Osteocyte (in vitro differentiated cells): ENCODE data around the gene ATP8A2. TPM values are rescaled to one million over a fixed set of nuclear protein-coding genes. Genes with fewer than 3 reads are reported as not detected.
A peak's percentile ranks its signal among the peaks of the same experiment; 100 is the strongest.
"Not testable (repeated sequence)": the region's sequence is repeated elsewhere in the genome, so short reads cannot be mapped to it uniquely, and the experiment has no call there.

Experiments
- DNase-seq: peaks from one replicate; pipeline ENCODE4 v3.0.0; 2021; ENCODE audit warnings: mixed read lengths; ENCODE audit not compliant: unreplicated experiment; ENCODE audit errors: extremely low spot score
- H3K27ac Mint-ChIP-seq: one replicate; pipeline ENCODE4 v1.8.0; 2021; ENCODE audit warnings: mild to moderate bottlenecking, mixed read lengths; ENCODE audit not compliant: unreplicated experiment
- H3K27me3 Mint-ChIP-seq: one replicate; pipeline ENCODE4 v1.8.0; 2021; ENCODE audit warnings: mixed read lengths; ENCODE audit not compliant: unreplicated experiment
- H3K36me3 Mint-ChIP-seq: one replicate; pipeline ENCODE4 v1.8.0; 2021; ENCODE audit warnings: mixed read lengths; ENCODE audit not compliant: unreplicated experiment
- H3K4me1 Mint-ChIP-seq: one replicate; pipeline ENCODE4 v1.8.0; 2021; ENCODE audit warnings: mixed read lengths; ENCODE audit not compliant: unreplicated experiment
- H3K4me3 Mint-ChIP-seq: one replicate; pipeline ENCODE4 v1.8.0; 2021; ENCODE audit warnings: mild to moderate bottlenecking, moderate library complexity, mixed read lengths; ENCODE audit not compliant: unreplicated experiment
- H3K9me3 Mint-ChIP-seq: one replicate; pipeline ENCODE4 v1.8.0; 2021; ENCODE audit warnings: mixed read lengths; ENCODE audit not compliant: unreplicated experiment
- CTCF ChIP-seq: fragments of 200-600 bp; sonication (generic); IDR thresholded peaks from 2 replicates; pipeline ENCODE4 v1.5.0; 2021; ENCODE audit warnings: antibody characterized with exemption, mild to moderate bottlenecking, moderate library complexity
- total RNA-seq: library from RNA; stranded (reverse); gene quantifications from 2 replicates; pipeline ENCODE4 v1.2.1, GENCODE V29; 2021

ATP8A2 gene
- total RNA-seq, 1 donor from 2014 or later = 1.1 TPM

GRCh38 chr13:25821776-25822175 lies 450.0 kb downstream of the ATP8A2 start:
- Mint-ChIP-seq H3K4me3 (no peak overlapping the region), H3K9me3 (peaks cover 8% of the 10 kb centered on the region), H3K4me1 (peaks cover 11% of the 10 kb centered on the region), H3K27me3 (no peaks in the 10 kb centered on the region), H3K27ac (no peak overlapping the region), H3K36me3 (peaks cover 4% of the 10 kb centered on the region)
- TF ChIP-seq CTCF = no peak
- no peak for DNase-seq

- H3K27me3 Mint-ChIP-seq, H3K9me3 Mint-ChIP-seq, H3K4me3 Mint-ChIP-seq, DNase-seq, H3K36me3 Mint-ChIP-seq, H3K27ac Mint-ChIP-seq: not testable (repeated sequence)
- peaks cover 23% of the 10 kb centered on the region for H3K4me1 Mint-ChIP-seq
These were observed 455.4 kb downstream of the ATP8A2 start for GRCh38 chr13:25827221-25827620.

GRCh38 chr13:25827831-25828465 lies 456.2 kb downstream of the ATP8A2 start:
- H3K4me1 Mint-ChIP-seq = peaks cover 23% of the 10 kb centered on the region
- H3K27ac Mint-ChIP-seq = peak overlapping the region; percentile 60
- no peak overlapping the region for H3K4me3 Mint-ChIP-seq
- no peak for TF ChIP-seq CTCF
- H3K36me3 Mint-ChIP-seq = peaks cover 2% of the 10 kb centered on the region
- peaks cover 8% of the 10 kb centered on the region for H3K9me3 Mint-ChIP-seq
- DNase-seq = no peak
- no peaks in the 10 kb centered on the region for H3K27me3 Mint-ChIP-seq

GRCh38 chr13:25833761-25834160 lies 462.0 kb downstream of the ATP8A2 start:
- TF ChIP-seq CTCF = no peak
- H3K4me3 Mint-ChIP-seq = no peak overlapping the region
- H3K27me3 Mint-ChIP-seq = no peaks in the 10 kb centered on the region
- H3K4me1 Mint-ChIP-seq = peaks cover 5% of the 10 kb centered on the region
- DNase-seq = no peak
- H3K36me3 Mint-ChIP-seq = no peaks in the 10 kb centered on the region
- no peak overlapping the region for H3K27ac Mint-ChIP-seq
- H3K9me3 Mint-ChIP-seq = no peaks in the 10 kb centered on the region

- Mint-ChIP-seq H3K4me3 (no peak overlapping the region), H3K9me3 (no peaks in the 10 kb centered on the region), H3K27ac (no peak overlapping the region), H3K4me1 (peaks cover 13% of the 10 kb centered on the region), H3K27me3 (no peaks in the 10 kb centered on the region), H3K36me3 (no peaks in the 10 kb centered on the region)
- no peak for DNase-seq
- no peak for TF ChIP-seq CTCF
These were observed 465.0 kb downstream of the ATP8A2 start for GRCh38 chr13:25836574-25837336.
